GM12801 (cell line): ENCODE measurements around the gene STAMBPL1.

Source experiments
- TF ChIP-seq, protein P1 (sequence below): IDR thresholded peaks from one replicate; pipeline ENCODE4 v1.5.1; 2011; ENCODE audit warnings: control low read depth; ENCODE audit not compliant: insufficient read length; ENCODE audit errors: extremely low read depth

Gene STAMBPL1

DNA sequence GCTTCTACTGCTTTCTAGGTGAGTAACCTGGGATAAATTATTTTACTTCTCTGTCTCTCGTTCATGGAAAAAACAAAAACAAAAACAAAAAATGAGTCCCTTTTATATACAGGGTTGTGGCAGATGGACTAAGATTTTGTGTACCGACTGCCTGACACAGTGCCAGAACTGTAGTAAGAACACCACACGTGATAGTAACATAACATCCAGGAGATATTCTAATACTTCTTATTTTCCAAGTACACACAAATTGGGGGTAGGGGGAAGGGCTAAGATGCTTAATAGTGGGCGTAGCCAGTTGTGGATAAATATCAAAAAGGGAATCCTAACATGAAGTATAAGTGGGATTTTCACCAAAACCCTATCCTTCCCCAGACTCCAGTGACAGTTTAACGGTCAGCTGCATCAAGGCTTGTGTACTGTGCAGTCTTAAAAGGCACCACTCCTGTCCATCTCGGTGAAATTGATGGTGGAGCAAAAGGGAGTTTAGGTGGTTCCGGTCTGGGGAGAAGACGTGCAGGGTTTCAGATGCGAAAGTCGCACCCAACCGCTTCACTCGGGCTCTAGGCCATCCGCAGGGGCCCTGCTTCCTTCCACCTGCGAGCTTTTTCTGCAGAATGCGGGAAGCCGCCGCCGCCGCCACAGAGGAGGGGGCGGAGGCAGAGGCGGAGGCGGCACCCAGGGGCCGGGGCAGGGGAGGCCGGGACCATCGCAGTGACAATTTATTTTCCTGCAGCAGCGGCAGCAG is at the start of gene STAMBPL1:
Gene STAMBPL1, plus strand, starts transcription at position 712 of the 748 bp plus-strand sequence. CDS start 21,464 bp downstream, outside the sequence.
- TF ChIP-seq, protein P1, sequence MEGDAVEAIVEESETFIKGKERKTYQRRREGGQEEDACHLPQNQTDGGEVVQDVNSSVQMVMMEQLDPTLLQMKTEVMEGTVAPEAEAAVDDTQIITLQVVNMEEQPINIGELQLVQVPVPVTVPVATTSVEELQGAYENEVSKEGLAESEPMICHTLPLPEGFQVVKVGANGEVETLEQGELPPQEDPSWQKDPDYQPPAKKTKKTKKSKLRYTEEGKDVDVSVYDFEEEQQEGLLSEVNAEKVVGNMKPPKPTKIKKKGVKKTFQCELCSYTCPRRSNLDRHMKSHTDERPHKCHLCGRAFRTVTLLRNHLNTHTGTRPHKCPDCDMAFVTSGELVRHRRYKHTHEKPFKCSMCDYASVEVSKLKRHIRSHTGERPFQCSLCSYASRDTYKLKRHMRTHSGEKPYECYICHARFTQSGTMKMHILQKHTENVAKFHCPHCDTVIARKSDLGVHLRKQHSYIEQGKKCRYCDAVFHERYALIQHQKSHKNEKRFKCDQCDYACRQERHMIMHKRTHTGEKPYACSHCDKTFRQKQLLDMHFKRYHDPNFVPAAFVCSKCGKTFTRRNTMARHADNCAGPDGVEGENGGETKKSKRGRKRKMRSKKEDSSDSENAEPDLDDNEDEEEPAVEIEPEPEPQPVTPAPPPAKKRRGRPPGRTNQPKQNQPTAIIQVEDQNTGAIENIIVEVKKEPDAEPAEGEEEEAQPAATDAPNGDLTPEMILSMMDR, result no peak

DNA sequence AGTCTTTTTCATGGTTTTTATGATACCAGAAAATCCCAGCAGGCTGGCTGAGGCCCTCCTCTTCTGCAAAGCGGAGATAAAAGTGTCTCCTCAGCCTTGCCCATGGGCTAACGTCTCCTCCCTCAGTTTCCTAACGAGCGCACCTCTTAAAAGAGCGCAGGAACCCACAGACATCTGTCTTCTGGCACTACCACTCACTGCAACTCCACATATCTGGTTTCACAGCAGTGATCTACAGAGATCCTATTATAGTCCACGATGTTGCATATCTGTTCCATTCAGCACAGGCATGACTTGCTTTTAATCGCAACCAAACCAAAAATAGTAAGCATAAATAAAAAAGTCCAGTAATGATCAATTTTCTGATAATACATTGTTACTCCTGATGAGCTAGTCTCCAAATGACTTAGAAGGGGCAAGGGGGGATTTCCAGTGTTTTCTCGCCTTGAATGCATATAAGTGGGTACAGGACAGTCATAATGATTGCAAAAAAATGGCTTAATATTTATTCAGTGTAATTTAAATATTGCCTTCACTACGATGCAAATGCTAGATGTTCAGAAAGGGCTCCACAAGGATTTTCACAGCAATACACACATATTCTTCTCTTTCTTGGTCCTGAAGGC is 49.3 kb upstream of the STAMBPL1 start:
- TF ChIP-seq, protein P1, result no peak

DNA sequence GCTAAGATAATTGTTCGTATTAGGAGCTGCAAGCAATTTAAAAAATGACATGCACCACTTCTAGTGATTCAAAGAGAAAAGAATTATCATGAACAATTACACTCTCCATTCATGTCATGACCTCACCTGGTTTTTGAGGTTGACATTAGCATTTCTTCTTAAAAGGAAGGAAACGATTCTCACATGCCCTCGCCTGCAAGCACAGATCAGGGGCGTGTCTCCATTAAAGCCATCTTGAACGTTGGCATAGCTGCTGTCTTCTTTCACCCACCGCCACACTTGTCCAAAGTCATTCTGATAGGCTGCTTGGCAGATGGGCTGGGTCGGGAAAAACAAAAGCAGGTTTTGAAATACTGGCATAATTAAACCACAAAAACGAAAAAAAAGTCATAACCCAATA is 48.3 kb upstream of the STAMBPL1 start:
- TF ChIP-seq, protein P1, result no peak

DNA sequence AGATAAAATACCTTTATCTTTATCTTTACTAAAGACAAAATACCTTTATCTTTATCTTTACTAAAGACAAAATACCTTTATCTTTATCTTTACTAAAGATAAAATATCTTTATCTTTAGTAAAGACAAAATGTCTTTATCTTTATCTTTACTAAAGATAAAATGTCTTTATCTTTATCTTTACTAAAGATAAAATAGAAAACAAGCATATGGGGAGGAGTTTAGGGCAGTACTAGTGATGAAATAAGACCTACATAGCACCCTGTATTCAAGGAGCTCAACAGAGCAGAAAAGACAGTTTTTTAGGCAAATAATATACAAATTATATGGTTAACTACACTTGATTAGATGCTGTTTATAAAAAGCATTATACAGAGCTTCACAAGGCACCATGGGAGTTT is 47.7 kb upstream of the STAMBPL1 start:
- TF ChIP-seq, protein P1, result no peak

DNA sequence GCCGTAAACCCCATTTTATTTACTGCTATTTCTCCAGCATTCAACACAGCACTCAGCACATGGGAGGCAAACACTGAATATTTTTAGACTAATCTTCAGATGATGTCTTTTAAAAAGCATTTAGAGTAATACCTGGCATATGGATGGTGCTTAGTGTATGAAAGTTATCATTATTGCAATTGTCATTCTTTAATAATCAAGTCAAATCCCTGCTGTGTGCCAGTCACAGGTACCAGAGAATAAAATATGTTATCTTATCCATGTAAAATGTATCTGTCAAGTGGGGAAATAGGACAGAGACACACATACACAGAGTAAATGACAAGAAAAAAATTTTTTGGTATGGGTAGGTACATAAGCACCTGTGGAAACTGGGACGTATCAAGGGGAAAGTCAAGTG is 46.9 kb upstream of the STAMBPL1 start:
- TF ChIP-seq, protein P1, result no peak

DNA sequence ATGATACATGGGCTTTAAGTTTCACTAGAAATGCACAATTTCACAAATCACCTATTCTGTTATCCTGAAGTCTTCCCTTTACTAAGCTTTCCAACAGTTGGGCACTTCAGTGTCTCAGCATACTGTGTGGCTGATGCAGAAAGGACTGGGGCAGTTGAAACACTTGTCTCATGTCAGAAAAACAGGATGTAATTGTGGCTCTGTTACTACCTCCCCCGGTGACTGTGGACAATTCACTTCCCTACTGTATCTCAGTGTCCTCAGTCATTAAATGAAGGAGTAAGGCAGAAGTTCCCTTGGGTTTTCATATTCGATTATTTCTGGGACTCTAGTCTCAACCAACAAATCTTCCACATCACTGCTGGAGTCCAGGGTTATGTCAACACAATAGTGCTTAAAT is 46.3 kb upstream of the STAMBPL1 start:
- TF ChIP-seq, protein P1, result no peak

DNA sequence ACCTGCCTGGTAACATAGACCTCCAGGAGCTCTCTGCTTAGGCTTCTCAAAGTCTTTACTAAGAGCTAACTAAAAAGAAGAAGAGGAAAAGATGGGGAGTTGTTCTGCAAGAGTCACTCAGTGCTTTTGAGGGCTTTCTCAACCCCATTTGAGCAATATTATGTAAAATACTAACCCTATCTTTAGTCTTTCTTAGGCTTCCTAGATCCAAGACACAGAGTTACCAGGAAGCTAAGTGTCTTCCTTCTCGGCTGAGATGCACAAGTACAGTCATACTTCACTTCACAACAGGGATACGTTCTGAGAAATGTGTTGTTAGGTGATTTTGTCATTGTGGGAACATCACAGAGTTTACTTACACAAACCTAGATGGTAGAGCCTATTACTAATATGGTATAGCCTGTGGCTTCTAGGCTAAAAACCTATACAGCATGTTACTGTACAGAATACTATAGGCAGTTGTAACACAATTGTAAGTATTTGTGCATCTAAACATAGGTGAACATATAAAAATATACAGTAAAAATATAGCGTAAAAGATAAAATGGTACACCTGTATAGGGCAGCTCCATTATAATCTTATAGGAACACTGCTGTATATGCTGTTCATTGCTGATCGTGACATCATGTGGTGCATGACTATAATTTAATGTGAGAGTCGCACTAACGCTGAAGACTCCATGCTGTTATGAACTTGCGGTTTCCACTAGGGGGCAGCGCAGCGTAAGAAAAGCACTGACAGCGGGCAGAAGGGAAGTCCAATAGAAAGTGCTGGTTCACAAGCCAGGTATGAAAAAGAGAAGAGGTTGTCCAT is 44.7 kb upstream of the STAMBPL1 start:
- TF ChIP-seq, protein P1, result no peak
